GM12892 (cell line): ENCODE measurements around the gene BBLN.

Experiments
- DNase-seq: peaks from one replicate; pipeline ENCODE4 v3.0.0; 2011; ENCODE audit not compliant: insufficient read length
- FAIRE-seq: peaks from 2 replicates; lab custom pipeline; 2011; peaks lifted over from hg19 to GRCh38; lab: Jason Lieb, UNC
- POLR2A ChIP-seq: IDR thresholded peaks from 2 replicates; pipeline ENCODE4 v1.6.1; 2011; ENCODE audit warnings: low read depth, low read length, control low read depth
- POLR2AphosphoS5 ChIP-seq: IDR thresholded peaks from 2 replicates; pipeline ENCODE4 v1.6.1; 2011; ENCODE audit warnings: low read depth, low read length, control low read depth
- TAF1 ChIP-seq: IDR thresholded peaks from 2 replicates; pipeline ENCODE4 v1.6.1; 2011; ENCODE audit warnings: low read depth, mild to moderate bottlenecking, control low read depth, low read length, borderline replicate concordance

The BBLN gene

DNA sequence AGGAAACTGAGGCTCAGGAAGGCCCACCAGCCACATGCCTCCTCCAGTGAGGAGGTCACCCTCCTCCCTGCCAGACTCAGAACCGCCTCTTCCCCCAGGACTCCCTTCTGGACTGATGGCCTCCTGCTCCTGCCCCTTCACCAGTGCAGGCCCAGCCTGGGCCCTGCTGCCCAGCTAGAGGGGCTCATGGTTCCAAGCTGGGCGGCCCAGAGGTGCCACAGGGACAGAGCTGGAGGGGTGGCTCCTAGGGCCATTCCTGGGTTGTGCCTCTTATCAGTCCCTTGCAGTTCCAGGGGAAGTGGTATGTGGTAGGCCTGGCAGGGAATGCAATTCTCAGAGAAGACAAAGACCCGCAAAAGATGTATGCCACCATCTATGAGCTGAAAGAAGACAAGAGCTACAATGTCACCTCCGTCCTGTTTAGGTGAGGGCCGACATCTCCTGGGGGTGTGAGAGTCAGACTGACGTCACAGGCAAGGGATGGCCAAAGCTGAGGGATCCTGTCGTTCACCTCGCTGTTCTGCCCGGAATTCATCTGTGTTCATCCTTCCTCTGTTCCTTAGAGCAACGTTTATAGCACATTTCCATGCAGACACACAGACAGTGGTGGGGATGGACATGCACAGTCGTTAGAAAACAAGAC lies 10.0 kb upstream of the BBLN start:
- no peak for TF ChIP-seq TAF1
- TF ChIP-seq POLR2A: no peak
- TF ChIP-seq POLR2AphosphoS5: no peak
- FAIRE-seq (no peak), DNase-seq (peak; percentile 14)

GRCh38 chr9:128150594-128151308 lies 9.3 kb upstream of the BBLN start:
- FAIRE-seq (no peak), DNase-seq (no peak)
- no peak for TF ChIP-seq TAF1
- no peak for TF ChIP-seq POLR2AphosphoS5
- TF ChIP-seq POLR2A: no peak

DNA sequence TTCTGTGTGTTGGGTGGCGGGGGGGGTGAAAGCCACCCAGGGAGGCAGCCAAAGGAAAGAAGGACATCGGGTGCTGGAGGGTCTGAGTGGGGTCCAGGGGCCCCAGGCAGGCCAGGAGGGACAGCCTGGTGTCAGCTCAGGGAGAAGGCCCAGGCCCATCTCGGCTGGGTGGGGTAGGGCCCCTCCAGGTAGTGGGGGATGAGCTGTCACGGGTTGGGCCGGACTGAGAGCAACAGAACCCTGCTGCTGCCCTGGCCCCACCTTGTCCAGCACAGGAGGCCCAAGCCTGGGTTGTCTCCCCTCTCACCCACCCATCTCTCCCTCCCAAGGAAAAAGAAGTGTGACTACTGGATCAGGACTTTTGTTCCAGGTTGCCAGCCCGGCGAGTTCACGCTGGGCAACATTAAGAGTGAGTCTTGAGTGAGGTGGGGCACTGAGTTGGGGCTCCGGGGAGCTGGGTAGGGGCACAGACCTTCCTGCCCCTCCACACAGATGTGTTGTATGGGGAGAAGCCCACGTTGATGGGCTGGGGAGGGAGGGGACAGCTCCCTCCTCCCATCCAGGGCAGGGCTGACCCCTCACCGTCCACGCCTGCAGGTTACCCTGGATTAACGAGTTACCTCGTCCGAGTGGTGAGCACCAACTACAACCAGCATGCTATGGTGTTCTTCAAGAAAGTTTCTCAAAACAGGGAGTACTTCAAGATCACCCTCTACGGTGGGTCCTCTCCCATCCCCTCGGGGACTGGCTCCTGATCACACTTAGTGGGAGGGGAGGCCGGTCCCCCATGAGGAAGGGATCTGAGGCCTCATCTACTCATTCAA lies 8.5 kb upstream of the BBLN start:
- TF ChIP-seq TAF1: no peak
- TF ChIP-seq POLR2A: no peak
- no peak for TF ChIP-seq POLR2AphosphoS5
- DNase-seq: peak; percentile 2
- no peak for FAIRE-seq

GRCh38 chr9:128152133-128153059 lies 7.7 kb upstream of the BBLN start:
- TF ChIP-seq POLR2A (no peak), POLR2AphosphoS5 (no peak), TAF1 (no peak)
- FAIRE-seq (no peak), DNase-seq (peak; percentile 1)

- no peak for TF ChIP-seq TAF1
- no peak for TF ChIP-seq POLR2AphosphoS5
- DNase-seq: no peak
- FAIRE-seq: no peak
Measured at GRCh38 chr9:128153060-128153946, 6.8 kb upstream of the BBLN start.

- DNase-seq (no peak), FAIRE-seq (peak; percentile 89)
- no peak for TF ChIP-seq TAF1
- no peak for TF ChIP-seq POLR2AphosphoS5
- TF ChIP-seq POLR2A: no peak
Measured at GRCh38 chr9:128153947-128154695, 5.9 kb upstream of the BBLN start.

GRCh38 chr9:128155736-128156500 lies 4.1 kb upstream of the BBLN start:
- TF ChIP-seq TAF1 (no peak), POLR2AphosphoS5 (no peak), POLR2A (no peak)

GRCh38 chr9:128159522-128159783 lies 612 bp upstream of the BBLN start:
- no peak for FAIRE-seq
- DNase-seq: no peak
- TF ChIP-seq TAF1: no peak
- no peak for TF ChIP-seq POLR2AphosphoS5
- TF ChIP-seq POLR2A: no peak; the same call in 1 of the 2 replicates

More at GRCh38 chr9:128155736-128156500, 4.1 kb upstream of the BBLN start:
- DNase-seq (no peak), FAIRE-seq (no peak)

- peak; percentile 52 for DNase-seq
- TF ChIP-seq TAF1 (no peak), POLR2AphosphoS5 (no peak), POLR2A (no peak)
- FAIRE-seq: no peak
Measured at GRCh38 chr9:128160603-128160987, 530 bp downstream of the BBLN start.
